ENCODE measurements around the gene TK1. TPM values are rescaled to one million over a fixed set of nuclear protein-coding genes. Genes with fewer than 3 reads are reported as not detected.

Gene TK1
- total RNA-seq, 1 donor from 2014 or later, result 16.2 TPM

- H3K4me3 Mint-ChIP-seq (ENCODE audit: unreplicated experiment), result no peak overlapping the region
- TF ChIP-seq CTCF (IDR thresholded peaks at IDR 0.05), result no peak
- H3K9me3 Mint-ChIP-seq (ENCODE audit: unreplicated experiment), result no peaks in the 10 kb centered on the region
- H3K27me3 Mint-ChIP-seq (ENCODE audit: unreplicated experiment), result peaks cover 23% of the 10 kb centered on the region
- H3K4me1 Mint-ChIP-seq (ENCODE audit: unreplicated experiment), result no peaks in the 10 kb centered on the region
- DNase-seq (ENCODE audit: extremely low spot score, unreplicated experiment), result no peak
- peaks cover 7% of the 10 kb centered on the region for H3K36me3 Mint-ChIP-seq (ENCODE audit: unreplicated experiment)
- no peak overlapping the region for H3K27ac Mint-ChIP-seq (ENCODE audit: unreplicated experiment)
These were observed 41.3 kb upstream of the TK1 start for GRCh38 chr17:78228176-78228575.

GRCh38 chr17:78227455-78227916, 40.6 kb upstream of the TK1 start:
- no peak overlapping the region for H3K4me3 Mint-ChIP-seq (ENCODE audit: unreplicated experiment)
- H3K27ac Mint-ChIP-seq (ENCODE audit: unreplicated experiment), result no peak overlapping the region
- DNase-seq (ENCODE audit: extremely low spot score, unreplicated experiment), result no peak
- peaks cover 16% of the 10 kb centered on the region for H3K27me3 Mint-ChIP-seq (ENCODE audit: unreplicated experiment)
- no peaks in the 10 kb centered on the region for H3K9me3 Mint-ChIP-seq (ENCODE audit: unreplicated experiment)
- TF ChIP-seq CTCF (IDR thresholded peaks at IDR 0.05), result no peak
- peaks cover 7% of the 10 kb centered on the region for H3K36me3 Mint-ChIP-seq (ENCODE audit: unreplicated experiment)
- no peaks in the 10 kb centered on the region for H3K4me1 Mint-ChIP-seq (ENCODE audit: unreplicated experiment)

- Mint-ChIP-seq H3K27ac (ENCODE audit: unreplicated experiment) (no peak overlapping the region), H3K4me1 (ENCODE audit: unreplicated experiment) (no peaks in the 10 kb centered on the region), H3K4me3 (ENCODE audit: unreplicated experiment) (no peak overlapping the region)
These were observed 40.1 kb upstream of the TK1 start for GRCh38 chr17:78226759-78227454.

GRCh38 chr17:78226055-78226758, 39.4 kb upstream of the TK1 start:
- no peak for DNase-seq (ENCODE audit: extremely low spot score, unreplicated experiment)
- H3K4me3 Mint-ChIP-seq (ENCODE audit: unreplicated experiment), result no peak overlapping the region
- no peak overlapping the region for H3K27ac Mint-ChIP-seq (ENCODE audit: unreplicated experiment)
- H3K36me3 Mint-ChIP-seq (ENCODE audit: unreplicated experiment), result peaks cover 7% of the 10 kb centered on the region
- TF ChIP-seq CTCF (IDR thresholded peaks at IDR 0.05), result no peak
- H3K4me1 Mint-ChIP-seq (ENCODE audit: unreplicated experiment), result no peaks in the 10 kb centered on the region
- no peaks in the 10 kb centered on the region for H3K9me3 Mint-ChIP-seq (ENCODE audit: unreplicated experiment)
- peaks cover 7% of the 10 kb centered on the region for H3K27me3 Mint-ChIP-seq (ENCODE audit: unreplicated experiment)

More at GRCh38 chr17:78226759-78227454, 40.1 kb upstream of the TK1 start:
- no peak for TF ChIP-seq CTCF (IDR thresholded peaks at IDR 0.05)
- Mint-ChIP-seq H3K36me3 (ENCODE audit: unreplicated experiment) (peaks cover 7% of the 10 kb centered on the region), H3K27me3 (ENCODE audit: unreplicated experiment) (peaks cover 10% of the 10 kb centered on the region), H3K9me3 (ENCODE audit: unreplicated experiment) (no peaks in the 10 kb centered on the region)
- DNase-seq (ENCODE audit: extremely low spot score, unreplicated experiment), result no peak
